SK-N-SH treated with all-trans-retinoic acid at 6 μM for 48 hours (cell line): ENCODE measurements around the gene CAMK1.

ENCODE experiments used
- ATAC-seq: fragments of 200-7000 bp; cut with Tn5 transposase; 3 replicates; pipeline ENCODE4 v1.9.1; 2020; ENCODE audit warnings: mild to moderate bottlenecking, moderate library complexity
- ARNTL ChIP-seq: fragments of 450-650 bp; formaldehyde crosslinking; IDR thresholded peaks from 2 replicates; pipeline ENCODE4 v1.5.0; 2020; ENCODE audit warnings: low read depth, mild to moderate bottlenecking, moderate library complexity, borderline replicate concordance
- BACH2 ChIP-seq: fragments of 250-450 bp; sonication (Bioruptor Pico); IDR thresholded peaks from 2 replicates; pipeline ENCODE4 v1.9.0; 2021; ENCODE audit warnings: mild to moderate bottlenecking, borderline replicate concordance
- CREB5 ChIP-seq: fragments of 250-450 bp; sonication (Bioruptor Pico); IDR thresholded peaks from 2 replicates; pipeline ENCODE4 v1.5.1; 2020; ENCODE audit warnings: low read depth, mild to moderate bottlenecking, moderate library complexity
- CSDC2 ChIP-seq: fragments of 250-450 bp; sonication (Bioruptor Pico); IDR thresholded peaks from 2 replicates; pipeline ENCODE4 v1.5.0; 2020; ENCODE audit warnings: mild to moderate bottlenecking, moderate library complexity
- CSRNP3 ChIP-seq: fragments of 250-450 bp; sonication (Bioruptor Pico); IDR thresholded peaks from 2 replicates; pipeline ENCODE4 v1.5.1; 2021; ENCODE audit warnings: mild to moderate bottlenecking, moderate library complexity
- ESRRG ChIP-seq: fragments of 250-450 bp; sonication (Bioruptor Pico); IDR thresholded peaks from 2 replicates; pipeline ENCODE4 v1.6.1; 2021; ENCODE audit warnings: mild to moderate bottlenecking
- GLIS3 ChIP-seq: fragments of 250-450 bp; sonication (Bioruptor Pico); IDR thresholded peaks from 2 replicates; pipeline ENCODE4 v1.5.0; 2020; ENCODE audit warnings: mild to moderate bottlenecking, moderate library complexity
- ISL1 ChIP-seq: fragments of 250-450 bp; sonication (Bioruptor Pico); IDR thresholded peaks from 2 replicates; pipeline ENCODE4 v2.1.2; 2022; ENCODE audit warnings: mild to moderate bottlenecking, moderate library complexity
- OSR1 ChIP-seq: fragments of 250-450 bp; sonication (Bioruptor Pico); IDR thresholded peaks from 2 replicates; pipeline ENCODE4 v1.8.0; 2022; ENCODE audit warnings: moderate library complexity, mild to moderate bottlenecking, inconsistent platforms
- PATZ1 ChIP-seq: fragments of 250-450 bp; sonication (Bioruptor Pico); IDR thresholded peaks from 2 replicates; pipeline ENCODE4 v1.8.0; 2020; ENCODE audit warnings: mild to moderate bottlenecking, moderate library complexity, borderline replicate concordance
- POU6F1 ChIP-seq: fragments of 250-450 bp; sonication (Bioruptor Pico); IDR thresholded peaks from 2 replicates; pipeline ENCODE4 v1.8.0; 2021; ENCODE audit warnings: low read depth, mild to moderate bottlenecking, moderate library complexity, borderline replicate concordance
- PPARA ChIP-seq: fragments of 250-450 bp; sonication (Bioruptor Pico); IDR thresholded peaks from 2 replicates; pipeline ENCODE4 v1.5.0; 2020; ENCODE audit warnings: mild to moderate bottlenecking, borderline replicate concordance
- RARB ChIP-seq: fragments of 250-450 bp; sonication (Bioruptor Pico); IDR thresholded peaks from 2 replicates; pipeline ENCODE4 v1.8.0; 2021; ENCODE audit warnings: mild to moderate bottlenecking, moderate library complexity
- SNAI2 ChIP-seq: fragments of 250-450 bp; sonication (Bioruptor Pico); IDR thresholded peaks from 2 replicates; pipeline ENCODE4 v1.5.0; 2020; ENCODE audit warnings: mild to moderate bottlenecking, moderate library complexity
- TCF4 ChIP-seq: fragments of 250-450 bp; sonication (Bioruptor Pico); IDR thresholded peaks from 2 replicates; pipeline ENCODE4 v1.8.0; 2021; ENCODE audit warnings: mild to moderate bottlenecking, moderate library complexity, borderline replicate concordance
- TOX ChIP-seq: fragments of 250-450 bp; sonication (Bioruptor Pico); IDR thresholded peaks from 2 replicates; pipeline ENCODE4 v1.8.0; 2021; ENCODE audit warnings: mild to moderate bottlenecking, moderate library complexity, borderline replicate concordance
- TSHZ2 ChIP-seq: fragments of 250-450 bp; sonication (Bioruptor Pico); IDR thresholded peaks from 2 replicates; pipeline ENCODE4 v1.5.0; 2020; ENCODE audit warnings: mild to moderate bottlenecking, moderate library complexity
- ZC3H10 ChIP-seq: fragments of 250-450 bp; sonication (Bioruptor Pico); IDR thresholded peaks from 2 replicates; pipeline ENCODE4 v1.5.1; 2021; ENCODE audit warnings: mild to moderate bottlenecking, moderate library complexity
- ZFP3 ChIP-seq: fragments of 250-450 bp; sonication (Bioruptor Pico); IDR thresholded peaks from 2 replicates; pipeline ENCODE4 v1.5.0; 2020; ENCODE audit warnings: mild to moderate bottlenecking, moderate library complexity
- ZFP30 ChIP-seq: fragments of 450-650 bp; formaldehyde crosslinking; IDR thresholded peaks from 2 replicates; pipeline ENCODE4 v1.5.0; 2022; ENCODE audit warnings: mild to moderate bottlenecking, moderate library complexity
- ZNF565 ChIP-seq: fragments of 450-650 bp; formaldehyde crosslinking; conservative IDR thresholded peaks from 2 replicates; pipeline ENCODE4 v1.5.0; 2020; ENCODE audit warnings: low read depth, mild to moderate bottlenecking, moderate library complexity
- ZNF8 ChIP-seq: fragments of 450-650 bp; formaldehyde crosslinking; IDR thresholded peaks from 2 replicates; pipeline ENCODE4 v1.5.0; 2020; ENCODE audit warnings: mild to moderate bottlenecking, moderate library complexity

Gene CAMK1

GRCh38 chr3:9804996-9805395 is 35.2 kb upstream of the CAMK1 start:
- no peak for ATAC-seq

GRCh38 chr3:9803494-9803893 is 33.7 kb upstream of the CAMK1 start:
- no peak for TF ChIP-seq BACH2
- TF ChIP-seq ZFP30: no peak
- TF ChIP-seq SNAI2 (CRISPR knock-in tag): no peak
- TF ChIP-seq PATZ1 (CRISPR knock-in tag): no peak
- no peak for TF ChIP-seq POU6F1 (CRISPR knock-in tag)
- TF ChIP-seq ZC3H10 (CRISPR knock-in tag): no peak
- no peak for TF ChIP-seq CSDC2 (CRISPR knock-in tag)
- TF ChIP-seq ARNTL: no peak
- no peak for TF ChIP-seq TOX
- no peak for TF ChIP-seq ZNF565
- no peak for TF ChIP-seq ZNF8
- TF ChIP-seq ESRRG (CRISPR knock-in tag): no peak
- TF ChIP-seq RARB (CRISPR knock-in tag): no peak
- TF ChIP-seq CREB5: no peak
- TF ChIP-seq TSHZ2 (CRISPR knock-in tag): no peak
- no peak for TF ChIP-seq TCF4 (CRISPR knock-in tag)
- no peak for TF ChIP-seq CSRNP3 (CRISPR knock-in tag)
- TF ChIP-seq PPARA (CRISPR knock-in tag): no peak
- TF ChIP-seq GLIS3 (CRISPR knock-in tag): no peak
- TF ChIP-seq ISL1 (CRISPR knock-in tag): no peak
- ATAC-seq: no peak

More at GRCh38 chr3:9804996-9805395, 35.2 kb upstream of the CAMK1 start:
- TF ChIP-seq ISL1 (CRISPR knock-in tag) (no peak), CSDC2 (CRISPR knock-in tag) (no peak), CSRNP3 (CRISPR knock-in tag) (no peak), BACH2 (no peak), ZNF8 (no peak), CREB5 (no peak), TOX (no peak), SNAI2 (CRISPR knock-in tag) (no peak), OSR1 (CRISPR knock-in tag) (no peak), ZFP3 (CRISPR knock-in tag) (no peak), TCF4 (CRISPR knock-in tag) (no peak), ESRRG (CRISPR knock-in tag) (no peak)
